GM21576 (cell line): ENCODE measurements around the gene MED8.

Experiments used
- ATAC-seq: cut with Tn5 transposase; IDR thresholded peaks from one replicate; pipeline ENCODE4 v1.9.1; 2021; ENCODE audit warnings: mild to moderate bottlenecking, moderate library complexity; ENCODE audit not compliant: unreplicated experiment

Gene MED8

GRCh38 chr1:43363283-43363934 is 26.2 kb downstream of the MED8 start:
- ATAC-seq, result no peak

DNA sequence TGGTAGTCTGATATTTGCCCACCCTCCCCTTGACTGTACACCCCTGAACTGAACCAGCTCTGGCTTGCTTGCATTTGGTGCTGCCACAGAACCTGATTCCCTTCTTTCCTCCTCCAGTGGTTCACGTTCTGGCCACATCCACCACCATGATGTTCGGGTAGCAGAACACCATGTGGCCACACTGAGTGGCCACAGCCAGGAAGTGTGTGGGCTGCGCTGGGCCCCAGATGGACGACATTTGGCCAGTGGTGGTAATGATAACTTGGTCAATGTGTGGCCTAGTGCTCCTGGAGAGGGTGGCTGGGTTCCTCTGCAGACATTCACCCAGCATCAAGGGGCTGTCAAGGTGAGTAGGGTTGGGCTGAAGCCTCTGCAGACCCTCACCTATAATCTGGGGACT is 29.0 kb downstream of the MED8 start:
- no peak for ATAC-seq

- no peak for ATAC-seq
Measured at GRCh38 chr1:43359696-43360095, 29.9 kb downstream of the MED8 start.

DNA sequence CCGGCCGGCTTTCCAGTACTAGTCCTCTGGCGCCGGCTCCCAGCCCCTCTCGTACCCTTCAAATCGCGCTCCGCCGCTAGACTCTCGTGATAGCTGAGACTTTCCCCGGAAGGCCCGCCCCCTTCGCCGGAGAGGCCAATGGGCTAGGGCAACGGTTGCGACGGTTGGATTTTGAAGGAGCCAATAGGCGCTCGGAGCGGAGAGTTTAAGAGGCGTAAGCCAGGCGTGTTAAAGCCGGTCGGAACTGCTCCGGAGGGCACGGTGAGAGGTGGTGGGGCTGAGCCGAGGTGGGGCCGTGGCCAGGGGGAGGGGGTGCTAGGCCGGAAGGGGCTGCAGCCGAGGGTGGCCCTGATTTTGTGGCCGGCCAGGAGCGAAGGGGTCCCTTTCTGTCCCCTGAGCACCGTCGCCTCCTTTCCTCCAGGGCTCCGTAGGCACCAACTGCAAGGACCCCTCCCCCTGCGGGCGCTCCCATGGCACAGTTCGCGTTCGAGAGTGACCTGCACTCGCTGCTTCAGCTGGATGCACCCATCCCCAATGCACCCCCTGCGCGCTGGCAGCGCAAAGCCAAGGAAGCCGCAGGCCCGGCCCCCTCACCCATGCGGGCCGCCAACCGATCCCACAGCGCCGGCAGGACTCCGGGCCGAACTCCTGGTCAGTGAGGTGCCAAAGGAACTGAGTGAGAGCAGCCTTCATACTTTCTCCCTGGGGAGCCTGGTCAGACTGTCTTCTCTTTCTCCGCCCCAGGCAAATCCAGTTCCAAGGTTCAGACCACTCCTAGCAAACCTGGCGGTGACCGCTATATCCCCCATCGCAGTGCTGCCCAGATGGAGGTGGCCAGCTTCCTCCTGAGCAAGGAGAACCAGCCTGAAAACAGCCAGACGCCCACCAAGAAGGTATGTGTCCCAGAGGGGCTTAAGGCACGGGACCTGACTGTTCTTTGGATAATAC is 30.6 kb downstream of the MED8 start, which contains the start of gene CDC20:
TSS of gene CDC20 (plus strand) at position 236 of the 948 bp plus-strand sequence. CDS start at position 471, 235 bp downstream.
- peak; percentile 91 for ATAC-seq

DNA sequence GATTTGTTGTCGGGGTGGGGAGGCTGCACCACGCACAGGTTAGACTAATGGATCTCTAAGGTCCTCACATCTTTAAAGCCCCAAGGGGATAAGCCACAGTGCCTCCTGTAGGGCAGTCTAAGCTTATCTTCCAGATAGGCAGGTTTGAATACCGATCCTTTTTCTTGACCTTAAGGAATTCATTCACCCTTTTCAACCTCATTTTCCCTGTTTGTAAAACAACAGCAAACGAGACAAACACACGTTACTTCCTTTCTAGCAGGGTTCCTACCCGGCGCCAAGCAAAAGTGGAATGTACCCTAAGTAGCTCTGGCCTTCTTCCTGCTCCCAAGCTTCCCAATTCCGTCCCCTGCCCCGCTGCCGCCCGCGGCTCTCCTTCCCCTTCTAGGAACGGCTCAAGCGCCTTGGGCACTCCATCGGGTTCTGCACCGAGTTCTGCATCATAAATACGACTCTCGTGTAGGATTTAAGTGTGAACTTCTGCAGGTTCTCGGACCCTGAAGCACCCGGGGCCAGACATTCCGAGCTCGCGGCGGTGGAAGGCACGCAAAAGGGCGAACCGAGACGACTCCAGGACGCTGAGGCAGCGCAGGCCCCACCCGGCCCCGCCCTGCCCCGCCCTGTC is 31.4 kb downstream of the MED8 start:
- ATAC-seq, result peak; percentile 14

- no peak for ATAC-seq
Measured at GRCh38 chr1:43357251-43357650, 32.3 kb downstream of the MED8 start.

- no peak for ATAC-seq
Measured at GRCh38 chr1:43354936-43355335, 34.7 kb downstream of the MED8 start.

GRCh38 chr1:43354471-43354870 is 35.1 kb downstream of the MED8 start:
- ATAC-seq, result no peak

DNA sequence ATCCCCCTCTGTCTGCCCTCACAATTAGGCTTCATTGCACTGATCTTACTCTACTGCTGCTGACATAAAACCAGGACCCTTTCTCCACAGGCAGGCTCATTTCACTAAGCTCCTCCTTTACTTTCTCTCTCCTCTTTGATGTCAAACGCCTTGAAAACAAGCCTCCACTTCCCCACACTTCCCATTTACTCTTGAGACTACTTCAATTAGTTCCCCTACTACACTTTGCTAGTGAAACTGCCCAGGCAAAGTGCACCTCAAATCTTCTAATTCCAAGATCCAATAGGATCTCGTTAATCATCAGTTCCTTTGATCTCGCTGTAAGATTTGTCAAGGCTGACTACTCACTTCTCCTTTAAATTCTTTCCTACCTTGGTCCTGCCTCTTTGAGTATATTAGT is 36.7 kb downstream of the MED8 start:
- ATAC-seq, result no peak

- no peak for ATAC-seq
Measured at GRCh38 chr1:43352351-43352705, 37.3 kb downstream of the MED8 start.

- no peak for ATAC-seq
Measured at GRCh38 chr1:43351421-43352350, 37.9 kb downstream of the MED8 start.

DNA sequence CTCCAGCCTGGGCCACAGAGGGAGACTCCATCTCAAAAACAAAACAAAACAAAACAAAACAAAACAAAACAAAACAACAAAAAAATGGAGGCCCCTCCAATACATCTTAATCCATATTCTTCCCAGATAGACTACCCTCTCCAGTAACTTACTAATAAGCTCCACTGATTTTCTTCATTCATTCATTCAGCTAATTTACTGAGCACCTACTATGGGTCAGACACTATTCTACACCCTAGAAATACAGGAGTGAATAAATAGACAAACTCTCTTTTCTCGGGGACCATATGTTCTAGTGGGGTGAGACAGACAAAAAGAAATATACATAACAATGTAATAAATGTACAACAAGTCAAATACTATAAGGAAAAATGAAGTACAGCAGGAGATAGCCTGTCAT is 38.6 kb downstream of the MED8 start:
- no peak for ATAC-seq

GRCh38 chr1:43349594-43350306 is 39.9 kb downstream of the MED8 start:
- no peak for ATAC-seq

- no peak for ATAC-seq
Measured at GRCh38 chr1:43348809-43349593, 40.6 kb downstream of the MED8 start.

DNA sequence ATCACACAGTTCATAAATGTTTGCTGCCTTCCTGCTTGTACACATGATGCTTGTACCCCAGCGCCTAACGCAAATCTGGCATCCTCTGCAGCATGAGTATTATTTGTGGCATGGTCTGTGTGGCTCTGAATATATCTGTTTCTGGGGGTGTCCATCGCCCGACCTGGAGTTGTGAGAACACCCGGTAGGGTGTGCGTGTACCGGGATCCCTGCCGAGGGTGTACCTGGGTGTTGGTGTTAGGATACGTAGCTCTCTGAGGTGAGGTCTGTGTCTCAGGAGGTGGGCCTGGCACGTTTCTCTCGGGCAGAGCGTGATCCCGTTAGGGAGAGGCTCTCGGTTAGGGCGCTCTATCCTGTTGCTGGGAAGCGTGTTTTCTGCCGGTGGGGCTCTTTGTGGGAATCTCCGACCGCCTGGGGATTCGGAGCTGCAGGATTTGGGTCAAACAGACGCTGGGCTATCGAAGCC is 41.2 kb downstream of the MED8 start:
- no peak for ATAC-seq

DNA sequence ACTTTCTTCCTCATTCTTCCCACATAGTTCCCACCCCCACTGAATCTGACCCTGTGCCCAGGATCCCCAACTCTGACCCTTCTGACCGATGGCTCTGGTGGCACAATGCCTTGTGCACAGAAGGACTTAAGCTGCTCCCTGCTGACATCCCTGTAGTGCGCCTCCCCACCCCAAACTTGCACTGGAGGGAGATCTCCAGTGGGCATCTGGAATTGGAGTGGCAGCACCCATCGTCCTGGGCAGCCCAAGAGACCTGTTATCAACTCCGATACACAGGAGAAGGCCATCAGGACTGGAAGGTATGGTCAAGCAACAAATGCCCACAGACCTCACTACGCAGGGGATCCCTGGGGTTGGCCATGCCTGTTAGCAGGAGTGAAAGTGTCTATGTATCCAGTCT is 43.0 kb downstream of the MED8 start:
- no peak for ATAC-seq

DNA sequence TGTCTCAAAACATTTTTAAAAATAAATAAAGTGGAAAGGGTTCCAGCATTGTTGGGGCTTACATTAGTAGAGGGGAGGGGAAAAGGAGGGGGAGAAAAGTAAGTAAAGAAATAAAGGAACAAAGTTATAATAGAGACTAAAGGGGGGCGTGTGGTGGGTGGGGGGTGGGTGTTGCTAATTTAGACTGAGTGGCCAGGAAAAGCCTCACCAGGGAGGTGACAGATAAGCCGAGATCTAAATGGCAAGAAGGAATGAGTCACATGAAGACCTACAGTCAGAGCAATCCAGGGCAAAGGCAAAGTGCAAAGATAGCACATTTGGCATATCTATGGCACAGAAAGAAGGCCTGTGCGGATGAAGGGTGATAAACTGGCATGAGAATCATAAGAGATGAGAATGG is 44.5 kb downstream of the MED8 start:
- no peak for ATAC-seq

DNA sequence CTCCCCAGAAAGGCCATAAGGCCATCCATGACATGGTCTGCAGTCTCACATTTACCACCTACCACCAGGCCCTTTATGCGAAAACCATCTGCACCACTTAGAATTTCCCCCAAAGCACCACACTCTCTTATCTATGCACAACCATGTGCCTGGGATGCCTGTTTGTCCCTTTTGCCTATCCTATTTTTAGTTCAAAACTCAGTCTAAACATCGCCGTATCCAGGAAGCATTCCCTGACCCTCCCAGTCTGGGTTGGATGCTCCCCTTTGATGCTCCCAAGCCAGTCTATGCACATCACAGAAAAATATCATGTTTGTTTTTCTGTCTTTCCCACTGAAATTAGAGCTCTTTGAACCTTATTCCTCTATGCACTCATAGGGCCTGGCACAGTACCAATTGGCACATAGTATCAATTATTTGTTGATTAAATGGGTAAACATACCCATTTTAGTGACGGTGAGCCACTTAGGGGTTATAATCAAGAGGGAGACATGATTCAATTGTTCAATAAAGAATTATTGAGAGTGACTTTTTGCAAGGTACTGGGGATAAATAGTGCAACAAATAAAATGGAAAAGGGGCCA is 45.2 kb downstream of the MED8 start:
- no peak for ATAC-seq

GRCh38 chr1:43340559-43340958 is 49.0 kb downstream of the MED8 start:
- ATAC-seq, result no peak
